DMS 273 (cell line): ENCODE results near the gene FNTB.

Source experiments
- DNase-seq: peaks from one replicate; lab custom pipeline; 2025; ENCODE audit not compliant: unreplicated experiment; lab: John Stamatoyannopoulos, UW

The FNTB gene

DNA sequence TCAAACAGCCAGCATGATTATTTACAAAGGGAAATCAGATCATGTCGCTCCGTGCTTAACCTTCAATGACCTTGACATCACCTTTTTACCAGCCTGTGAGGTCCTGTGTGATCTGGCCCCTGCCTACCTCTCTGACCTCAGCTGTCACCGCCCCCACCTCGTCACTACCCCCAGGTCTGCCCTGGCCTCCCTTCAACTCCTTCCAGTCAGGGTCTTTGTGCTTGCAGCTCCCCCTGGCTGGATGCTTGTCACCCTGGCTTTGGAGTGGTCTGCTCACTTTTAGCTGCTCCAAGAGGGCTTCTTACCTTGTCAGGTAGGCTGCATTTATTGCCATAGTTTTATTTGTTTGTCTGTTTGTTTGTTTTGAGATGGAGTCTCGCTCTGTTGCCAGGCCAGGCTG is 123.8 kb downstream of the FNTB start:
- no peak for DNase-seq
